ENCODE data around the gene SKI.
"Not testable (repeated sequence)": the region's sequence is repeated elsewhere in the genome, so short reads cannot be mapped to it uniquely, and the experiment has no call there.

SKI gene

GRCh38 chr1:2292725-2293450 is 64.8 kb downstream of the SKI start:
- DNase-seq (ENCODE audit: low read depth): no peak
- no peak overlapping the region for H3K4me3 ChIP-seq (ENCODE audit: low read depth, low read length)
- no peak for TF ChIP-seq MYC (IDR thresholded peaks at IDR 0.05; ENCODE audit: low read depth, low read length)
- TF ChIP-seq CTCF (IDR thresholded peaks at IDR 0.05; ENCODE audit: low read depth, low read length): no peak
- no peak for TF ChIP-seq MAX (IDR thresholded peaks at IDR 0.05; ENCODE audit: low read depth, low read length)
- no peak for TF ChIP-seq POLR2A (IDR thresholded peaks at IDR 0.05; ENCODE audit: extremely low read depth, insufficient read length)

GRCh38 chr1:2294033-2294724 is 66.1 kb downstream of the SKI start:
- DNase-seq (ENCODE audit: low read depth): no peak
- H3K4me3 ChIP-seq (ENCODE audit: low read depth, low read length): no peak overlapping the region
- TF ChIP-seq CTCF (IDR thresholded peaks at IDR 0.05; ENCODE audit: low read depth, low read length) (no peak), MAX (IDR thresholded peaks at IDR 0.05; ENCODE audit: low read depth, low read length) (no peak), MYC (IDR thresholded peaks at IDR 0.05; ENCODE audit: low read depth, low read length) (no peak), POLR2A (IDR thresholded peaks at IDR 0.05; ENCODE audit: extremely low read depth, insufficient read length) (no peak)

- TF ChIP-seq POLR2A (IDR thresholded peaks at IDR 0.05; ENCODE audit: extremely low read depth, insufficient read length) (no peak), CTCF (IDR thresholded peaks at IDR 0.05; ENCODE audit: low read depth, low read length) (no peak), MYC (IDR thresholded peaks at IDR 0.05; ENCODE audit: low read depth, low read length) (no peak), MAX (IDR thresholded peaks at IDR 0.05; ENCODE audit: low read depth, low read length) (no peak)
- no peak overlapping the region for H3K4me3 ChIP-seq (ENCODE audit: low read depth, low read length)
Observed at GRCh38 chr1:2294725-2295078, 66.6 kb downstream of the SKI start.

GRCh38 chr1:2295526-2295925 is 67.4 kb downstream of the SKI start:
- DNase-seq (ENCODE audit: low read depth): no peak
- TF ChIP-seq POLR2A (IDR thresholded peaks at IDR 0.05; ENCODE audit: extremely low read depth, insufficient read length): no peak
- no peak for TF ChIP-seq MAX (IDR thresholded peaks at IDR 0.05; ENCODE audit: low read depth, low read length)
- no peak for TF ChIP-seq CTCF (IDR thresholded peaks at IDR 0.05; ENCODE audit: low read depth, low read length)
- no peak for TF ChIP-seq MYC (IDR thresholded peaks at IDR 0.05; ENCODE audit: low read depth, low read length)
- H3K4me3 ChIP-seq (ENCODE audit: low read depth, low read length): no peak overlapping the region

More at GRCh38 chr1:2294725-2295078, 66.6 kb downstream of the SKI start:
- no peak for DNase-seq (ENCODE audit: low read depth)

- not testable (repeated sequence) for H3K4me3 ChIP-seq (ENCODE audit: low read depth, low read length); DNase-seq (ENCODE audit: low read depth)
Observed at GRCh38 chr1:2296211-2296610, 68.1 kb downstream of the SKI start.

- H3K4me3 ChIP-seq (ENCODE audit: low read depth, low read length): no peak overlapping the region
- TF ChIP-seq POLR2A (IDR thresholded peaks at IDR 0.05; ENCODE audit: extremely low read depth, insufficient read length): no peak
- TF ChIP-seq MYC (IDR thresholded peaks at IDR 0.05; ENCODE audit: low read depth, low read length): no peak
- no peak for DNase-seq (ENCODE audit: low read depth)
Observed at GRCh38 chr1:2296614-2297013, 68.5 kb downstream of the SKI start.
